ENCODE measurements around the gene LRGUK. TPM values are rescaled to one million over a fixed set of nuclear protein-coding genes. Genes with fewer than 3 reads are reported as not detected.
"Not testable (repeated sequence)": the region's sequence is repeated elsewhere in the genome, so short reads cannot be mapped to it uniquely, and the experiment has no call there.

Gene LRGUK
- under 1 TPM; 0.17 to 0.39 TPM for total RNA-seq

- Mint-ChIP-seq H3K27ac (peak within 1 kb of the TSS; percentile 32), H3K27me3 (peaks cover 39% of the 10 kb centered on the region), H3K36me3 (no peaks in the 10 kb centered on the region), H3K4me3 (peak within 1 kb of the TSS; percentile 82), H3K4me1 (peaks cover 10% of the 10 kb centered on the region), H3K9me3 (no peaks in the 10 kb centered on the region)
- POLR2A ChIA-PET, result interaction anchor here (1.4 kb wide), 1 partner anchor 189 kb away, joined by 3 read pairs; the partner anchor contains the start of gene SLC35B4
- DNase-seq, result peak; percentile 74
- peak; percentile 100 for ATAC-seq (ENCODE audit: low read depth)
Measured at GRCh38 chr7:134126966-134127848, at the start of gene LRGUK. TSS of gene LRGUK (plus strand) at chr7:134127340. CDS start at chr7:134127368, 28 bp downstream.

- H3K27me3 Mint-ChIP-seq; POLR2A ChIA-PET; H3K27ac Mint-ChIP-seq; H3K4me1 Mint-ChIP-seq; H3K4me3 Mint-ChIP-seq; H3K36me3 Mint-ChIP-seq; ATAC-seq (ENCODE audit: low read depth); DNase-seq: not testable (repeated sequence)
- H3K9me3 Mint-ChIP-seq, result peaks cover 11% of the 10 kb centered on the region
Measured at GRCh38 chr7:134077560-134077959, 49.6 kb upstream of the LRGUK start.

GRCh38 chr7:134078991-134079390 is 48.1 kb upstream of the LRGUK start:
- no peaks in the 10 kb centered on the region for H3K4me1 Mint-ChIP-seq
- no peak overlapping the region for H3K27ac Mint-ChIP-seq
- no peak overlapping the region for H3K4me3 Mint-ChIP-seq
- H3K9me3 Mint-ChIP-seq, result peaks cover 10% of the 10 kb centered on the region
- H3K36me3 Mint-ChIP-seq, result peaks cover 4% of the 10 kb centered on the region
- DNase-seq, result no peak
- ATAC-seq (ENCODE audit: low read depth), result no peak
- POLR2A ChIA-PET, result no interaction called here
- H3K27me3 Mint-ChIP-seq, result no peaks in the 10 kb centered on the region

- Mint-ChIP-seq H3K36me3 (no peaks in the 10 kb centered on the region), H3K9me3 (peaks cover 11% of the 10 kb centered on the region), H3K4me1 (no peaks in the 10 kb centered on the region), H3K27ac (no peak overlapping the region), H3K4me3 (no peak overlapping the region), H3K27me3 (no peaks in the 10 kb centered on the region)
- DNase-seq (no peak), ATAC-seq (ENCODE audit: low read depth) (no peak)
- POLR2A ChIA-PET, result no interaction called here
Measured at GRCh38 chr7:134081695-134082094, 45.4 kb upstream of the LRGUK start.

GRCh38 chr7:134083766-134084487 is 43.2 kb upstream of the LRGUK start:
- H3K27ac Mint-ChIP-seq, result no peak overlapping the region
- DNase-seq (no peak), ATAC-seq (ENCODE audit: low read depth) (no peak)
- peaks cover 19% of the 10 kb centered on the region for H3K9me3 Mint-ChIP-seq
- no peaks in the 10 kb centered on the region for H3K4me1 Mint-ChIP-seq
- H3K27me3 Mint-ChIP-seq, result no peaks in the 10 kb centered on the region
- H3K36me3 Mint-ChIP-seq, result no peaks in the 10 kb centered on the region
- POLR2A ChIA-PET, result no interaction called here
- no peak overlapping the region for H3K4me3 Mint-ChIP-seq

- Mint-ChIP-seq H3K4me3 (no peak overlapping the region), H3K27me3 (no peaks in the 10 kb centered on the region), H3K36me3 (no peaks in the 10 kb centered on the region), H3K4me1 (no peaks in the 10 kb centered on the region), H3K27ac (no peak overlapping the region), H3K9me3 (peaks cover 21% of the 10 kb centered on the region)
- no peak for DNase-seq
- no peak for ATAC-seq (ENCODE audit: low read depth)
- POLR2A ChIA-PET, result no interaction called here
Measured at GRCh38 chr7:134084488-134085144, 42.5 kb upstream of the LRGUK start.

- Mint-ChIP-seq H3K9me3 (peaks cover 25% of the 10 kb centered on the region), H3K4me3 (no peak overlapping the region), H3K27ac (no peak overlapping the region), H3K4me1 (no peaks in the 10 kb centered on the region), H3K27me3 (no peaks in the 10 kb centered on the region), H3K36me3 (no peaks in the 10 kb centered on the region)
- DNase-seq, result no peak
- POLR2A ChIA-PET, result no interaction called here
- no peak for ATAC-seq (ENCODE audit: low read depth)
Measured at GRCh38 chr7:134085311-134085710, 41.8 kb upstream of the LRGUK start.

GRCh38 chr7:134086998-134087735 is 40.0 kb upstream of the LRGUK start:
- POLR2A ChIA-PET, result no interaction called here
- no peaks in the 10 kb centered on the region for H3K27me3 Mint-ChIP-seq
- H3K4me1 Mint-ChIP-seq, result no peaks in the 10 kb centered on the region
- H3K9me3 Mint-ChIP-seq, result peaks cover 23% of the 10 kb centered on the region
- ATAC-seq (ENCODE audit: low read depth) (no peak), DNase-seq (no peak)
- H3K27ac Mint-ChIP-seq, result no peak overlapping the region
- no peaks in the 10 kb centered on the region for H3K36me3 Mint-ChIP-seq
- H3K4me3 Mint-ChIP-seq, result no peak overlapping the region

- ATAC-seq (ENCODE audit: low read depth) (no peak), DNase-seq (no peak)
- H3K36me3 Mint-ChIP-seq, result no peaks in the 10 kb centered on the region
- H3K4me1 Mint-ChIP-seq, result no peaks in the 10 kb centered on the region
- H3K9me3 Mint-ChIP-seq, result peaks cover 26% of the 10 kb centered on the region
- no peak overlapping the region for H3K27ac Mint-ChIP-seq
- H3K4me3 Mint-ChIP-seq, result no peak overlapping the region
- H3K27me3 Mint-ChIP-seq, result no peaks in the 10 kb centered on the region
- POLR2A ChIA-PET, result no interaction called here
Measured at GRCh38 chr7:134088199-134088598, 38.9 kb upstream of the LRGUK start.

- Mint-ChIP-seq H3K36me3 (no peaks in the 10 kb centered on the region), H3K4me3 (no peak overlapping the region), H3K27me3 (no peaks in the 10 kb centered on the region), H3K4me1 (no peaks in the 10 kb centered on the region), H3K9me3 (peaks cover 29% of the 10 kb centered on the region), H3K27ac (no peak overlapping the region)
- POLR2A ChIA-PET, result no interaction called here
- no peak for ATAC-seq (ENCODE audit: low read depth)
- no peak for DNase-seq
Measured at GRCh38 chr7:134089446-134089845, 37.7 kb upstream of the LRGUK start.

- no peaks in the 10 kb centered on the region for H3K4me1 Mint-ChIP-seq
- H3K36me3 Mint-ChIP-seq, result no peaks in the 10 kb centered on the region
- peaks cover 2% of the 10 kb centered on the region for H3K27me3 Mint-ChIP-seq
- H3K9me3 Mint-ChIP-seq, result peaks cover 9% of the 10 kb centered on the region
- ATAC-seq (ENCODE audit: low read depth), result no peak
- POLR2A ChIA-PET, result no interaction called here
- no peak for DNase-seq
- H3K27ac Mint-ChIP-seq, result no peak overlapping the region
- no peak overlapping the region for H3K4me3 Mint-ChIP-seq
Measured at GRCh38 chr7:134098072-134098471, 29.1 kb upstream of the LRGUK start.

- POLR2A ChIA-PET, result no interaction called here
- Mint-ChIP-seq H3K36me3 (no peaks in the 10 kb centered on the region), H3K4me1 (no peaks in the 10 kb centered on the region), H3K27me3 (no peaks in the 10 kb centered on the region), H3K9me3 (peaks cover 4% of the 10 kb centered on the region), H3K4me3 (no peak overlapping the region), H3K27ac (no peak overlapping the region)
- DNase-seq (no peak), ATAC-seq (ENCODE audit: low read depth) (no peak)
Measured at GRCh38 chr7:134101716-134102115, 25.4 kb upstream of the LRGUK start.

GRCh38 chr7:134104166-134104565 is 23.0 kb upstream of the LRGUK start:
- Mint-ChIP-seq H3K9me3 (peaks cover 2% of the 10 kb centered on the region), H3K27me3 (no peaks in the 10 kb centered on the region), H3K36me3 (no peaks in the 10 kb centered on the region), H3K4me1 (no peaks in the 10 kb centered on the region), H3K27ac (no peak overlapping the region), H3K4me3 (no peak overlapping the region)
- DNase-seq (no peak), ATAC-seq (ENCODE audit: low read depth) (peak; percentile 36)
- POLR2A ChIA-PET, result no interaction called here

Data from activated naive CD8-positive, alpha-beta T cell treated with anti-CD3 and anti-CD28 coated beads, Interleukin-2, amount 10 ng/mL, durations not matched to agents 7 days and 5 days (primary cell).